ENCODE measurements around the gene CA9. TPM values are rescaled to one million over a fixed set of nuclear protein-coding genes. Genes with fewer than 3 reads are reported as not detected.

Gene CA9
- total RNA-seq, 1 experiment from 2014 or later, result 8.5 TPM

GRCh38 chr9:35717132-35717870 is 43.6 kb downstream of the CA9 start:
- no peak overlapping the region for H3K4me3 ChIP-seq (replicated peaks in 1 of 2; ENCODE audit: low read depth in 1 of 2, low read length in 2 of 2)
- H2AFZ ChIP-seq (ENCODE audit: low read depth, low read length, poor library complexity, severe bottlenecking), result no peak overlapping the region
- no peak overlapping the region for H3K4me2 ChIP-seq (ENCODE audit: low read length)
- no TSS peak for BruUV-seq (replicated peaks)
- DNase-seq (ENCODE audit: low read depth, low spot score) (no peak), ATAC-seq (no peak)
- H3K9me2 ChIP-seq (ENCODE audit: insufficient read depth), result no peaks in the 10 kb centered on the region
- POLR2A ChIA-PET, result interaction anchor here (0.5 kb wide), 1 partner anchor 27 kb away, joined by 4 read pairs; no protein-coding TSS in a partner anchor
- H3K9me3 ChIP-seq (ENCODE audit: control insufficient read depth in 1 of 2, insufficient read depth in 1 of 2, low read depth in 1 of 2, low read length in 2 of 2), result no peaks in the 10 kb centered on the region
- TF ChIP-seq EZH2phosphoT487 (IDR thresholded peaks at IDR 0.05; ENCODE audit: borderline replicate concordance) (no peak), ATF3 (IDR thresholded peaks at IDR 0.05) (no peak), SP1 (IDR thresholded peaks at IDR 0.05; ENCODE audit: low read depth) (no peak), ZBTB33 (IDR thresholded peaks at IDR 0.05; ENCODE audit: extremely low read depth, insufficient replicate concordance, low read length) (no peak), ZFX (IDR thresholded peaks at IDR 0.05) (no peak), MAX (IDR thresholded peaks at IDR 0.05) (no peak), YY1 (IDR thresholded peaks at IDR 0.05; ENCODE audit: extremely low read depth, insufficient replicate concordance, low read depth, low read length) (no peak), JUND (IDR thresholded peaks at IDR 0.05) (no peak), FOSL1 (IDR thresholded peaks at IDR 0.05; ENCODE audit: low read depth) (no peak), POLR2AphosphoS5 (IDR thresholded peaks at IDR 0.05; ENCODE audit: low read depth, low read length) (no peak), SRF (IDR thresholded peaks at IDR 0.05; ENCODE audit: low read depth) (no peak), CEBPB (IDR thresholded peaks at IDR 0.05; ENCODE audit: low read depth) (no peak), SIN3A (IDR thresholded peaks at IDR 0.05; ENCODE audit: low read depth) (no peak)
- TF ChIP-seq, protein P1, sequence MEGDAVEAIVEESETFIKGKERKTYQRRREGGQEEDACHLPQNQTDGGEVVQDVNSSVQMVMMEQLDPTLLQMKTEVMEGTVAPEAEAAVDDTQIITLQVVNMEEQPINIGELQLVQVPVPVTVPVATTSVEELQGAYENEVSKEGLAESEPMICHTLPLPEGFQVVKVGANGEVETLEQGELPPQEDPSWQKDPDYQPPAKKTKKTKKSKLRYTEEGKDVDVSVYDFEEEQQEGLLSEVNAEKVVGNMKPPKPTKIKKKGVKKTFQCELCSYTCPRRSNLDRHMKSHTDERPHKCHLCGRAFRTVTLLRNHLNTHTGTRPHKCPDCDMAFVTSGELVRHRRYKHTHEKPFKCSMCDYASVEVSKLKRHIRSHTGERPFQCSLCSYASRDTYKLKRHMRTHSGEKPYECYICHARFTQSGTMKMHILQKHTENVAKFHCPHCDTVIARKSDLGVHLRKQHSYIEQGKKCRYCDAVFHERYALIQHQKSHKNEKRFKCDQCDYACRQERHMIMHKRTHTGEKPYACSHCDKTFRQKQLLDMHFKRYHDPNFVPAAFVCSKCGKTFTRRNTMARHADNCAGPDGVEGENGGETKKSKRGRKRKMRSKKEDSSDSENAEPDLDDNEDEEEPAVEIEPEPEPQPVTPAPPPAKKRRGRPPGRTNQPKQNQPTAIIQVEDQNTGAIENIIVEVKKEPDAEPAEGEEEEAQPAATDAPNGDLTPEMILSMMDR (IDR thresholded peaks at IDR 0.05 in 2 of 3, conservative IDR thresholded peaks at IDR 0.05 in 1 of 3; ENCODE audit: borderline replicate concordance in 1 of 3, insufficient read depth in 1 of 3, low read depth in 2 of 3, low read length in 2 of 3), result no peak
- H3K36me3 ChIP-seq (ENCODE audit: control insufficient read depth in 1 of 2, insufficient read depth in 2 of 2, low read length in 2 of 2), result peaks cover 78 to 82% of the 10 kb centered on the region in 2 experiments
- intact Hi-C loops (cut with micrococcal nuclease), result no loop called here
- no peaks in the 10 kb centered on the region for H3K79me2 ChIP-seq (ENCODE audit: insufficient read depth, low read length)
- RAD21 ChIA-PET (ENCODE audit: low non-redundant PET in 1 of 2, low total read pairs in 2 of 2, uncharacterized antibody in 2 of 2, unreplicated experiment in 2 of 2), result no interaction called here
- no peaks in the 10 kb centered on the region for H3K27me3 ChIP-seq (ENCODE audit: insufficient read depth, low read length)
- CTCF ChIA-PET, result interaction anchor here (1.0 kb wide), 1 partner anchor 21 kb away, joined by 3 read pairs; no protein-coding TSS in a partner anchor
- no peak overlapping the region for H3K27ac ChIP-seq (ENCODE audit: low read depth, low read length)
- H3K4me1 ChIP-seq (ENCODE audit: control insufficient read depth in 1 of 2, insufficient read depth in 2 of 2, low read length in 2 of 2), result no peaks in the 10 kb centered on the region
- H4K20me1 ChIP-seq (ENCODE audit: insufficient read depth), result no peaks in the 10 kb centered on the region
- H3K9ac ChIP-seq (ENCODE audit: low read length), result no peak overlapping the region

All from HCT116 (cell line).